Measurements from ENCODE around the gene SLC9A8.

- no peak for TF ChIP-seq CTCF (IDR thresholded peaks at IDR 0.05)
- TF ChIP-seq E2F1 (CRISPR knock-in tag; IDR thresholded peaks at IDR 0.05), result no peak
- TF ChIP-seq FOXP1 (CRISPR knock-in tag; IDR thresholded peaks at IDR 0.05; ENCODE audit: borderline replicate concordance), result no peak
- TF ChIP-seq NFATC4 (CRISPR knock-in tag; IDR thresholded peaks at IDR 0.05), result no peak
- TF ChIP-seq CDX4 (CRISPR knock-in tag; IDR thresholded peaks at IDR 0.05; ENCODE audit: borderline replicate concordance), result no peak
- no peak for TF ChIP-seq SP1 (CRISPR knock-in tag; conservative IDR thresholded peaks at IDR 0.05)
These were observed 51.0 kb downstream of the SLC9A8 start for GRCh38 chr20:49863666-49864065.
